ENCODE results near the gene PAMR1. TPM values are rescaled to one million over a fixed set of nuclear protein-coding genes. Genes with fewer than 3 reads are reported as not detected.
A peak's percentile ranks its signal among the peaks of the same experiment; 100 is the strongest.
"Not testable (repeated sequence)": the region's sequence is repeated elsewhere in the genome, so short reads cannot be mapped to it uniquely, and the experiment has no call there.

PAMR1 gene
- total RNA-seq, 1 experiment from 2014 or later = 3.9 TPM

DNA sequence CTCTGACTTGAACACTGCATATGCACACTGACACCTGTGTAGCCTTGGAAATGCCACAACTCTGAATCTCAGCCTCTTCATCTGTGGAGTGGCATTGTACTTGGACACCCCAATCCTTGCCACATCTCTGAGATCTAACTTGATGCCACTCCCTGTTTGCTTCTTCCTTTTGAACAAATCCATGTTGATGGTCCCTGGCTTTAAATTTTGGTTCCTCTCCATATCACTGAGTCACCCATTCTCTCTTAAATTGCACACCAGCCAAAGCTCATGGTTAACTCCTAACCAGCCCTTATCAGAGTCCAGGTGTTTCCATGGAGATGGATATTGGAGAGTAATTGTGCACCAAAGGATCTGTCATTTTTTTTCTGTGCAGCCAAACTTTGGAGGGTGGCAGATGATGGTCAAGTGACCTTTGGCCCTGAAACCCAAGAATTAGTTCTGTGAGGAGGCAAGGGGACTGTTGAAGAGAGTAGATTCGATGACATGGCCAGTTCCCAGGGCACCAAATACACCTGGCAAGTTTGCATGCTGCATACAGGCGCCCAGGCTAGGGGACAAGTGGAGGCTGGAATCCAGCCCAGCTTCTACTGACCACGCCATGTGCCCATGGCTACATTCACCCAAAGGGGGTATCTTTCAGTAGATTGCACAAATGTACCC is 25.1 kb upstream of the PAMR1 start:
- H3K4me3 ChIP-seq (ENCODE audit: insufficient read depth, low read depth, low read length) = no peak overlapping the region
- H3K27me3 ChIP-seq (ENCODE audit: control insufficient read depth, insufficient read depth, low read length) = no peaks in the 10 kb centered on the region
- no peak for DNase-seq
- H3K36me3 ChIP-seq (replicated peaks; ENCODE audit: control insufficient read depth, insufficient read depth, low read length) = no peaks in the 10 kb centered on the region

DNA sequence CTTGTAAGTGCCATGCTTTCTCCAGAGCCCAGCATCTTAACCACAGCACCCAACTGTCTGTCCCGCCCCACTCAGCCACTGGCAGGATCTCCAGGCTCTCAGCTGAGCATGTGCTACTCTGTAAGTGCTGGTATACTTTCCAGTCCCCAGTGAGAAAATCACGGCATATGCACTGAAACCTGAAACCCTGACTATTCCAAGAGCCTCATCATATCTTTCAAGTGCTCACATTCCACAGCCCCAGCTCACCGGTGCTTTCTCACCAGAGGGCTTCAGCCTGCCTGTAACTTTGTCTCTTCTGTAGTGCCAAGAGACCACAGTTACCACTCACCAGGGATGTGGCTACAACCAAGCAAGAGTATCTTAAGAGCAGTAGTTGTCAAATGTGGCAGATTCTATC is 24.4 kb upstream of the PAMR1 start:
- DNase-seq = peak; percentile 17
- Histone ChIP-seq H3K27me3 (ENCODE audit: control insufficient read depth, insufficient read depth, low read length) (no peaks in the 10 kb centered on the region), H3K4me3 (ENCODE audit: insufficient read depth, low read depth, low read length) (no peak overlapping the region), H3K36me3 (replicated peaks; ENCODE audit: control insufficient read depth, insufficient read depth, low read length) (no peaks in the 10 kb centered on the region)

DNA sequence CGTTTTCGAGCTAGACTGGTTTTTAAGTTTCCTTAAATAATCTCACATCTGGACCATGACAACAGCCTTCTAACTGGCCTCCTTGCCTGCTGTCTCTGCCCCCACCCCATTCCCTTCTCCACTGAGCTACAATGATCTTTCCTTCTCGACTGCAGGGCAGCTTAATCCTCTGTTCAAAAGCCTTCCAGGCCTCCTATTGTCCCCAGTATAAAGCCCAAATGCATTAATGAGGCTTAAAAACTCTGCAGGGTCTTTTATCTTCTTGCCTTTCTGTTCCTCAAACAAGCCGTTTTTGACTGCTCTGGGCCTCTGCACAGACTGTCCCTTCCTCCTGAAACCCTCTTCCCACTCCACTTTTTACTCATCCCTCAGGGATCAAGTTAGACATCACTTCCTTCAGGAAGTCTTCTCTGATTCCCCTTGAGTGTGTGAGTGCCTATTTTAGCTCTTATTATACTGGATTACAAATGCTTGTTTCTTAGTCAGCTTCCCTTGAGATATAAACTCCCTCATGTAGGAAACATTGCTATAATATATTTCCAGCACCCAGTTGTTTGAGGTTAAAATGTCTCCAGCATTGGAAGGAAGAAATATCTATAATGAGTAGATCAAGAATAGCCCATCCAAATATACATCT is 23.6 kb upstream of the PAMR1 start:
- Histone ChIP-seq H3K4me3 (ENCODE audit: insufficient read depth, low read depth, low read length) (no peak overlapping the region), H3K27me3 (ENCODE audit: control insufficient read depth, insufficient read depth, low read length) (no peaks in the 10 kb centered on the region), H3K36me3 (replicated peaks; ENCODE audit: control insufficient read depth, insufficient read depth, low read length) (no peaks in the 10 kb centered on the region)
- peak; percentile 43 for DNase-seq

DNA sequence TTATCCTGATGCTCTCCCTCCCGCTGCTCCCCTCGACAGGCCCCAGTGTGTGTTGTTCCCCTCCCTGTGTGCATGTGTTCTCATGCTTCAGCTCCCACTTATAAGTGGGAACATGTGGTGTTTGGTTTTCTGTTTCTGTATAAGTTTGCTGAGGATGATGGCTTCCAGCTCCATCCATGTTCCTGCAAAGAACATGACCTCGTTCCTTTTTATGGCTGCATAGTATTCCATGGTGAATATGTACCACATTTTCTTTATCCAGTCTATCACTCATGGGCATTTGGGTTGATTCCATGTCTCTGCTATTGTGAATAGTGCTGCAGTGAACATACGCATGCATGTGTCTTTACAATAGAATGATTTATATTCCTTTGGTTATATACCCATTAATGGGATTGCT is 22.6 kb upstream of the PAMR1 start:
- not testable (repeated sequence) for H3K27me3 ChIP-seq (ENCODE audit: control insufficient read depth, insufficient read depth, low read length); H3K4me3 ChIP-seq (ENCODE audit: insufficient read depth, low read depth, low read length); DNase-seq; H3K36me3 ChIP-seq (replicated peaks; ENCODE audit: control insufficient read depth, insufficient read depth, low read length)

DNA sequence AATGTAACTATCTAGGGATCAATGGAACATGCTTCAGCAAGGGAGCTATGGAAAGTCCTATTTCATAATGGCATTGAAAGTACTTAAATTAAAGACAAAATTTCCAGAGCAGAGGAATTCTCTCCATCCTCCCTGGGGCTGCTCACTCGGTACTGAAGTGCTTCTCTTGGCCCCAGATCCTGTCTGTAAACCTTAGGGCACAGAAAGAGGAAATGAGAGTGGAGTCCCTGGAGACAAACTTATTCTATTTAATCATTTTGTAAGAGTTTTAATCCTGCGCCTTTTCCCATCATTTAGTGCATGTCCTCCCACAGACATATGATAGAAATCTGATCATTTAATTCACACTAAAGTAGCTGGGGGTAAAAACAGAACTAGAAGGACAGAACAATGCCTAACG is 20.9 kb upstream of the PAMR1 start:
- Histone ChIP-seq H3K27me3 (ENCODE audit: control insufficient read depth, insufficient read depth, low read length) (no peaks in the 10 kb centered on the region), H3K36me3 (replicated peaks; ENCODE audit: control insufficient read depth, insufficient read depth, low read length) (no peaks in the 10 kb centered on the region), H3K4me3 (ENCODE audit: insufficient read depth, low read depth, low read length) (no peak overlapping the region)
- DNase-seq = no peak

DNA sequence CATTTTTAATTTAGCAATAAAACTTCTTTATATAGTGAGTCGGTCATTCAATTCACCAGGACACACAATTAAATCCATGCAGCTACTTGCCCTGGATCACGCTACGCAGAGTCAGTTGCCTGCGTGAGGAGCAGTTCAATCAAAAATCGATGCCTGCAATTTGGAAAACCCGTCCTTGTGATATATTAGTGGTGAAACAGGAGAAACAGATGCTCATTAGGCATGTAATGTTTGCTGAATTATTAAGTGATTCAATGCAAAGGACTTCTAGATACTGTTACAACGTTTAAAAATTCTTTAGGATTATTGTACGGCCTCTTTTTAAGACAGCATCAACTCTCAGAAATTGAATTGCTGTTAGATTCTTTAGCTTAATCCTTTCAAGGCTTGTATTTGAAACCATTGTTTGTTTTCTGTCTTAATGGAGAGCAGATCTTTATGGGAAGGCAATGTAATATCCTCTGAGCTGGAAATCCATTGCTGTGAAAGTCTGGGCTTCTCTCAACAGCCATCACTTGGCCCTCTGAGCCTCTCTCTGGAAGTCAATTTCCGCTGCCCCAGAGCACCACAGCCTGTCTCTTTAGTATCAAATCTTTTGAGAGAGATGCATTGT is 20.1 kb upstream of the PAMR1 start:
- Histone ChIP-seq H3K36me3 (replicated peaks; ENCODE audit: control insufficient read depth, insufficient read depth, low read length) (no peaks in the 10 kb centered on the region), H3K4me3 (ENCODE audit: insufficient read depth, low read depth, low read length) (no peak overlapping the region), H3K27me3 (ENCODE audit: control insufficient read depth, insufficient read depth, low read length) (no peaks in the 10 kb centered on the region)
- DNase-seq = no peak

DNA sequence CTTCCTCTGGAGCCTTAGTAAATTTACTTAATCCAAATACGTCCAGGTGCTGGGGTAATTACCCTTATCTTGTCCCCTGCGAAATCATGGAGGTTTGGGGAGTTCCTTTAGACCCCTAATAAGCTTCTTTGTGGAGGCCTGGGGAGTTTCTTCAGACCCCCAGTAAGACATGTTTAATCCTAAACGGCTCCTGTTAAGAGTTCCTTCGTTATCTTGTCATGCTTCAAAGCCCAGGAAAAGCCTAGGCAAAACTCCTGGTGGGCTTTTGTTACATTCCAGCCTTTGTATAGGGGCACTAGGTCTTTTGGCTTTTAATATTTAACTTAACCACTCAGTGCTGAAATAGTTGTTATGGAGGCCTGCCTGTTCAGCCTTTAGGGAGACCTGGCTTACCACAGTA is 18.1 kb upstream of the PAMR1 start:
- Histone ChIP-seq H3K27me3 (ENCODE audit: control insufficient read depth, insufficient read depth, low read length) (no peaks in the 10 kb centered on the region), H3K36me3 (replicated peaks; ENCODE audit: control insufficient read depth, insufficient read depth, low read length) (no peaks in the 10 kb centered on the region), H3K4me3 (ENCODE audit: insufficient read depth, low read depth, low read length) (no peak overlapping the region)
- DNase-seq = no peak

DNA sequence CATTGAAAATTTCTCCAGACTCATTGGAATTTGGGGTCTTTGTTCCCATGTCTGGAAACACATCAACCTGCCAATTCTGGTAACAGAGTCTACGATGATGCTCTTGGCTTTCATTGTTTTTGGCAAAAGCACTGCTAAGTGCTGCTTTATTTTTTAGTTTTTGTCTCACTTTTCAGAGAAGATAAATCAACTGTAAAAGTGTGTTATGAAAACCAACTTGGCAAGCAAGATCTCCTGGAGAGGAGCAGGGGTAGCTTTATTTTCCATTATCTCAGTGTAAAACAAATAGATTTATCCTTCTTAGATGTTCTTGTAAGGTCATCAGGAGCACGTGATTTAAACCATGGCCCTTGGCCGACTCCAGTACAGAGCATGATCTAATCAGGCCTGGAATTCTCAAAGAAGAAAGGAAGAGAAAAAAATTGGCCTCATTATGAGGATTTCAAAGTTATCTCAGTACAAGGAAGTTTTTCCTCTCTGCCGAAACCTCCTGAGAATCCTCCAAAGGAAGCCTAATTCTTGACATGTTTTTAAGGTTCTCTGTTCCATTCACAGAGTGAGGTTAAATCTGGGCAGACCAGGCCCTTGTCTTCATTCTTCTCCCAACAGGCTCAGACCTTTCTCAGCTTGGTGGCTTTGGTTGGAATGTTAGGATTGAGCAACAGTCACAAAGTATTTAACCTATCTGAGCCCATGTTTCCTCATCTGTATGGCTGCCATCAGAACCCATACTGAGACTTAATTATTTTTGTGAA is 16.4 kb upstream of the PAMR1 start:
- no peak for DNase-seq
- Histone ChIP-seq H3K4me3 (ENCODE audit: insufficient read depth, low read depth, low read length) (no peak overlapping the region), H3K36me3 (replicated peaks; ENCODE audit: control insufficient read depth, insufficient read depth, low read length) (no peaks in the 10 kb centered on the region), H3K27me3 (ENCODE audit: control insufficient read depth, insufficient read depth, low read length) (no peaks in the 10 kb centered on the region)

DNA sequence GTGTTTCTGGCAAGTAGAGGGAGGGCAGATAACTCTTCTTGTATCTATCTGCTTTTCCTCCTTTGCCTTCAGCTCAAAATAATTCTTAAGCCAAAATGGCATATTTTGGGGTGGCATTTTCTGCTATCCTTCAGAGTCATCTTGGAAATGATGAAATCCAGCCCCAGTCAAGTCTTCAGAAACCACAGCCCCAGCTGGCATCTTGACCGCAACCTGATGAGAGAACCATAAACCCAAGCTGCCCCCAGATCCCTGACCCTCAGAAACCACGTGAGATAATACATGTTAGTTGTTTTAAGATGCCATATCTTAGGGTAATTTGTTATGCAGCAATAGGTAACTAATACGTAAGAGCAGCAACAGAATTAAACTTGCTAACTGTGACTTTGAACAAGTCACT is 15.1 kb upstream of the PAMR1 start:
- no peak overlapping the region for H3K4me3 ChIP-seq (ENCODE audit: insufficient read depth, low read depth, low read length)
- H3K36me3 ChIP-seq (replicated peaks; ENCODE audit: control insufficient read depth, insufficient read depth, low read length) = no peaks in the 10 kb centered on the region
- H3K27me3 ChIP-seq (ENCODE audit: control insufficient read depth, insufficient read depth, low read length) = no peaks in the 10 kb centered on the region
- no peak for DNase-seq

DNA sequence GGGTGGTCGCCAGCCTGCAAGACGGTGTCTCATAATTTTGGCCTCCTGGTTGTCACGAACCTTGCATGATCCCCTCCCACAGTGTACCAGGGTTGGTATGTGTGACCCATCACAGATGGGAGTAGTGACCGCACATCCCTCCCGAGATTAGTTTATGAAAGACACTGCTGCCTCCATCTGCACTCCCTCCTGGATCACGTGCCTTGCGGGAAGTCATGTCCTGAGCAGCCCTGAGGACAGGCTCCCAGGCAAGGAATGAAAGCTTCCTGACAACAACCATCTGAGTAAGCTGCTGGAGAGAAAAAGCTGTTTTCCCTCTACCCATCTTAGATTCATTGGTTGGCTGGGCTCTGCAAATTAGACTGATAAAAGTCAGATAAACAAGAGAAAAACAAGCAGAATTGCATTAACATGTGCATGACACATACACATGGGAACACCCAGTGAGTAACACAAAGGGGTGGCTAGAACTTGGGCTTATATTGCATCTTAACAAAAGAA is 14.4 kb upstream of the PAMR1 start:
- no peaks in the 10 kb centered on the region for H3K27me3 ChIP-seq (ENCODE audit: control insufficient read depth, insufficient read depth, low read length)
- H3K4me3 ChIP-seq (ENCODE audit: insufficient read depth, low read depth, low read length) = no peak overlapping the region
- no peak for DNase-seq
- no peaks in the 10 kb centered on the region for H3K36me3 ChIP-seq (replicated peaks; ENCODE audit: control insufficient read depth, insufficient read depth, low read length)

DNA sequence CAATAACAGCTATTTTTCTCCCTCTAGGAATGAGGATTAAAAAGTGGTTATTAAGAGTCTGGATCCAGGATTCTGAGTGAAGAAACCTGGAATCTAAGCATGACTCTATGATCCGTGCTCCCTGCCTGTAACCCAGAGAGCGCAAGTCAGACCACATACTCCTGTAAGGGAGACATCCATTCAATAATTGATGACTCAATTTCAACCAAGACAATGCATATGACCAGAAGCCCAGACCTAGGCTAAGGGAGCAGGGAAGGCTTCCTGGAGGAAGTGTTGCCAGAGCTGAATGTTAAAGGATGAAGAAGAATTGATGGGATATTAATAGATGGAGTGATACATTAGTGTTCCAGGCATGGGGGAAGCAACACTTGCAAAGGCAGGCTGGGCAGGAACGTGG is 13.8 kb upstream of the PAMR1 start:
- no peaks in the 10 kb centered on the region for H3K36me3 ChIP-seq (replicated peaks; ENCODE audit: control insufficient read depth, insufficient read depth, low read length)

DNA sequence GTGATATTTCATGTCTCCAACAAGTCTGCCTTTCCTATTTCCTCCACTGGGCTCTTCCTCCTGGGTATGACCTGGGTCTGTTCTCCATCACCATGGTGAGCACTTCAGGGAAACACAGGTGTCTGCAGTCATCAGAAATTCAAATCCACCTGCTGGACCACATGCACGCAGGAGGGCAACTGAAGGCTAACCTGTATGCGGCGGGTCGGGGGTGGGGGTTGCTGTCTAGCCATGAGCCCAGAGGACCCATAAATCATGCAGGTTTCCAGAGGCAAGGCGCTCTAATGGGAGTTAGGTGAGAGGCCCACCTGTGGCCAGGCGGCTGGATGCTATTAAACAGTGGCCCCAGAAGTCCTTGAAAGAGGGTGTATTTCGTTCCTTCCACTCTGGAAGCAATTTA is 11.1 kb upstream of the PAMR1 start:
- Histone ChIP-seq H3K27me3 (ENCODE audit: control insufficient read depth, insufficient read depth, low read length) (no peaks in the 10 kb centered on the region), H3K36me3 (replicated peaks; ENCODE audit: control insufficient read depth, insufficient read depth, low read length) (no peaks in the 10 kb centered on the region), H3K4me3 (ENCODE audit: insufficient read depth, low read depth, low read length) (no peak overlapping the region)

More for the DNA sequence above, 13.8 kb upstream of the PAMR1 start:
- DNase-seq = no peak
- Histone ChIP-seq H3K27me3 (ENCODE audit: control insufficient read depth, insufficient read depth, low read length) (no peaks in the 10 kb centered on the region), H3K4me3 (ENCODE audit: insufficient read depth, low read depth, low read length) (no peak overlapping the region)

DNA sequence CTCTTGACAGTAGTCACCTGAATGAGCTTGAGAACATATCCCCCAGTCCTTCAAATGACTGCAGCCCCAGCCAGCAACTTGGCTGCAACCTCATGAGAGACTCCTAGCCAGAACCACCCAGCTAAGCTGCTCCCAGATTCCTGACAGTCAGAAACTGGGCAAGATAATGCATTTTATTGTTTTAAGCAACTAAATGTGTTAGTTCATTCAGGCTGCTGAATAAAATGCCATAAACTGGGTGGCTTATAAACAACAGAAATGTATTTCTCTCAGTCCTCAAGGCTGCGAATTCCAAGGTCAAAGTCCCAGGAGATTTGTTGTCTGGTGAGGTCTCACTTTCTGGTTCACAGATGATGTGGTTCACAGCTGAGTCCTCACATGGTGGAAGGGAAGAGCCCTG is 5.8 kb upstream of the PAMR1 start:
- Histone ChIP-seq H3K27me3 (ENCODE audit: control insufficient read depth, insufficient read depth, low read length) (no peaks in the 10 kb centered on the region; the same call in 1 of the 2 replicates), H3K4me3 (ENCODE audit: insufficient read depth, low read depth, low read length) (no peak overlapping the region), H3K36me3 (replicated peaks; ENCODE audit: control insufficient read depth, insufficient read depth, low read length) (no peaks in the 10 kb centered on the region)
- DNase-seq = no peak

More for the DNA sequence above, 11.1 kb upstream of the PAMR1 start:
- DNase-seq = no peak

DNA sequence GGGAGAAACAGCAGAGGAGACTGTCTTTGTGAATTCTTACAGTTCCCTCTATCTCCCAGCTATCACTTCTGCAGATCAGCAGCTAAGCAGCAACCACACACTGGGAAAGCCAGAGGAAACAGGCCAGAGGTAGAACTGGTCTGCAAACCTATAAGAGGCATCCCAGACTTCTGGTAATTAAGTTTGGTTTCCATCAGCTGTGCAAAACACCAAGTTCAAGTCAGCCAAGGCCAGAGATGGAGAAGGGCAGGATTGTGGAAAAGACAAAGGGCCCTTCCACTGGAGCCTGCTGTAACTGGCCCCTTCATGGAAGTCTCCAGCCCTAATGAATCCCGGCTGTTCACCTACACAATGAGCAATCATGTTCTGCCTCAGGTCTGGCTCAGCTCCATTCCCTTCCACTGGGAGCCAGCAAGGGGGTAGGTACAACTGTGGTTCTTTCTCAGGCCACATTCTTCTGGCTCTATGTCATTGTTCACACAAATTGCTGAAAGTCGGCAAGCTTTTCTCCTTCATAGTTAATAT is 4.6 kb upstream of the PAMR1 start:
- no peak overlapping the region for H3K4me3 ChIP-seq (ENCODE audit: insufficient read depth, low read depth, low read length)
- H3K27me3 ChIP-seq (ENCODE audit: control insufficient read depth, insufficient read depth, low read length) = no peaks in the 10 kb centered on the region; the same call in 1 of the 2 replicates
- no peaks in the 10 kb centered on the region for H3K36me3 ChIP-seq (replicated peaks; ENCODE audit: control insufficient read depth, insufficient read depth, low read length)
- no peak for DNase-seq
